HG02938 (cell line): ENCODE measurements around the gene CYB5D1.

Experiments
- ATAC-seq: cut with Tn5 transposase; IDR thresholded peaks from one replicate; pipeline ENCODE4 v1.9.1; 2021; ENCODE audit warnings: mild to moderate bottlenecking, moderate library complexity; ENCODE audit not compliant: unreplicated experiment

Gene CYB5D1

DNA sequence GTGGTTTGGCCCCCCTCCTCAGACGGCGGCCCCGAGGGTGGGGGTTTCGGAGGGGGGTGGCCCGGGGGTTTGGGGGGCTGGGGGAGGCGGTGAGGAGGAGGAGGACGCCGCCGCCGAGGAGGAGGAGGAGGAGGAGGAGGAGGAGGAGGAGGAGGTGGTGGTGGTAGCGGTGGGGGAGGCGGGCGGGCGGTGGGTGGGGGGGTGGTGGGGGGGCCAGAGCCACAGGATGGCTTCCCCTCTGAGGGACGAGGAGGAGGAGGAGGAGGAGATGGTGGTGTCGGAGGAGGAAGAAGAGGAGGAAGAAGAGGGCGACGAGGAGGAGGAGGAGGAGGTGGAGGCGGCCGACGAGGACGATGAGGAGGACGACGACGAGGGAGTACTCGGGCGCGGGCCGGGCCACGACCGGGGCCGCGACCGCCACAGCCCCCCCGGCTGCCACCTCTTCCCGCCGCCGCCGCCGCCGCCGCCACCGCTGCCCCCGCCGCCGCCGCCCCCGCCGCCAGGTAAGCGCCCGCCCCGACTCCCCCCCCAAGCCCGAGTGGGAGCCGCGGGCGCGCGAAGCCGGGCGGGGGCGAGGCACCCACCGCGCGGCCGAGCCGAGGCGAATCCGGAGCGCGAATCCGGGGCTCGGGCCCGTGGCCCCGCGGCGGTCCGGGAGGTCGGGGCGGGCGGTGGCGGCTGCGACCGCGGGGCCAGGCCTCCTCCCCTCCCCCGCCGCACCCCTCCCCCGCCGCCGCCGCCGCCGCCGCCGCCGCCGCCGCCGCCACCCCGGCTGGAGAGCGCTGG is 27.0 kb downstream of the CYB5D1 start:
- no peak for ATAC-seq

DNA sequence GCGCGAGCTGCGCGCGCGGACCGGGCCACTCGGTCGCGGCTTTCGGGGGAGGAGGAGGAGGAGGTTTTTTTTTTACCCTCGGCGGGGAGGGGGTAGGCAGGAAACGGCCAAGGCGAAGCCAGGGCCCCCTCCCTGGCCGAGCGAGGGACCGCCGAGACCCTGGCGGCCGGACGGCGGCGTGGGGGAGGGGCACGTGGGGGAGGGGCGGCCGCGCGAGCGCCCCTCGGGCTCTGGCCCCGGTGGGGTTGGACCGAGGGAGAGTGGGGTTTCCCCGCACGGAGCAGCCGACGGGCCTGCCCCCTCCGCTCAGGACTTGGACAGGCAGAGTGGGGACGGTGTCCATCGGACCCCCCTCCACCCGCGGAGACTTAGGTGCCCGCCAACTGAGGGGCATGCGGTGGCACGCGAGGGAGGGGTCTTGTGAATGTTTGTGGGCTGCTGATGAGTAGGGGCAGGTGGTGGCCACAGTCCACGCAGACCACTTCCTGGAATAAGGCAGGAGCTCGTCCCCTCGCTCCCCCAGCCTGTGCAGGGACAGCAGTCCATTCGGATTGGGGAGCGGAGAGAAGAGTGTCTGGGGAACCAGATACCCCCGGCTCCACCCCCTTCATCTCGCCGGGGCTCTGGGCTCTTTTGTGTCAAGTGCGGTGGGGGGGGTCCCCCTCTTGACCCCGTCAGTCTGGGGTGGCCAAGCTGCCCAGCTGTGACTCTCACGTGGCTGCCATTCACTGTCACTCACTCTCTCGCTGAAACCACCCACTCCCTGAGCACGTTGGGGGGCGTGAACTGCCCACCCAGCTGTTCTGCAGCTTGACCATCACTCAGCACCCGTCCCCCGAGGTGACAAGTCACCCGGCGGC is 27.8 kb downstream of the CYB5D1 start:
- ATAC-seq = no peak

DNA sequence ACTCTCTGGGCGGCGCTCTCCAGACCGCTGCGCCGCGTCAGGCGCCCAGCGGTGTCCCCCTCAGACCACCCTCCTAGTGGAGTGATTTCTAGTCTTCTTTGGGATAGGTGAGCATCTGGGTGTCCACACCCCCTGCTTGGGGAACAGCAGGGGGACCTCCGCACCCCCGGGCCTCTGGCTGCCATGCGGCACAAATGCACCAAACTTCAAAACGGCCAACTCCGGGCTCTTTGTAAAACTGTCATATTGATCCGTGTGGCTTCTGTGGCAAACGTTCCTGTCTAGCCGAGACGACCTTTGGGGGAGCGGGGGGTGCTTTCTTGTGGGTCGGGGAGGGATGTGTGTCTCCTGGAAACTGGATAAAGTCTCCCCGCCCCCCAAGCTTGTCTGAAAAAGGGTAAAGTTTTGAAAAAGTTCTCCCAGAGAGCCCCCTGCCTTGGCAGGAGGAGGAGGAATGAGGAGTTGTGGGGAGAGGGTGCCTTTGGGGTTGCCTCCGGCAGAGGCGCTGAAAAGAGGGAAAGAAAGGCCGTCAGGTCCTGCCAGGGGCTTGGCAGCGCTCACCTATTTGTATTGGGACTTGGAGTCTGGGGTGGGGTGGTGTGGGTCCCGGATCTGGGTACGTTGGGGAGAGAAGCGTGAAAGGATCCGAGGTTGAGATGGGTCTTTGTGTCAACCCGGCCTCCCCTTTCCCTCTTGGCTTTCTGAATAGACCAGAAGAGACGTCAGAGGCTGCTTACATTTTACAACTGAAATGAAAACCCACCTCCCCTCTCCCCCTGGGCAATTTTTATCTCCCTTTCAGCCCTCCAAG is 28.6 kb downstream of the CYB5D1 start:
- ATAC-seq = no peak

DNA sequence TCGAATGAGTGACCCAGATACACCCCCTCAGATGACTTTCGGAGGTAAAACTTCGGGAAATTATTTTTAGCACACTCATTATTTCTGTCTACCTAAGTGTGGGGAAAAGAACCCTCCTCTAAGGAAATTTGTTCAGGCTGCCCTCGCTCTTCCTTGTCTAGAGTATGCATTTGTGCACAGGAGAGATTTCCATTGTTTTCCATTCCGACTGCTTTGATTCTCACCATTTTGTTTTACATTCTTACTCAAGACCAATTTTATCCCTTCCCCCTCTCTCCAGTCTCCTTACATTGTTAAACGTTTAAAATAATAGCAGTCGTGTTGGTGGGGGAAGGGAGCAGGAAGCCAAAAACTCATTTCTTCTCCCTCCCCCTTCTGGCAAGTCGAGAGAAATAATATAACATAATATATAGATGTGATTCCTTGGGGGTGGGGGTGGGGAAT is 29.3 kb downstream of the CYB5D1 start:
- ATAC-seq = no peak

DNA sequence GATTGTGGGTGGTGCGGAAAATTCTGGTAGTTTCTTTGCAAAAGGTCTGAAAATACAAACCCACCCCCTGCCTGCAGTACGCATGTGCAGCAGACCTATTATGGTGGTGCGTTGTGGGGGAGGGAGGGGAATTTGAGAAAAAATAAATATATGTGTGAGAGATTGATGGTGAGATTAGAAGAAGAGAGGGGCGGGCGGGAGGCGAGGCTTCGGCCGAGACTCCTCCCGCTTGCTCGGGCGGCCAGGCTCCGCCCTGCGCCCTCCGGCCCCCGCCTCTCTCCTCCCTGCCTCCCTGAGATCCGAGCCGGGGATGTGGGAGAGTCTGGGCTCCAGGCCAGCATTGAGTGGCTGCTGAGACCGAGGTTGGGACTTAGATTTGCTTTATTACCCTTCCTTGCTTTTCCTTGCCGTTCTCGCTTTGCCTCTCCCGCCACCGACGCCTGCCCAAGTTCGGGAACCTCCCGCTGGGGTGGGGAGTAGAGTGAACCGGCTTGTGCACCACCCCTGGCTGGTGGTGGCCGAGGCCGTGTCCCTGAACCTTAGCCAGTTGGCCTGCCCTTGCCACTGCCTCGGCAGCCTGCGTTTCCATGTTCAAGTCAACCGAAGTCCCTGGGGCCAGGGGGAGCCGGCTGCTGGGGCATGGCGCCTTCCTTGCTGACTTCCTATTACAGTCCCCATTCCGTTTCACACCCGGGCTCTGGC is 29.8 kb downstream of the CYB5D1 start:
- no peak for ATAC-seq

DNA sequence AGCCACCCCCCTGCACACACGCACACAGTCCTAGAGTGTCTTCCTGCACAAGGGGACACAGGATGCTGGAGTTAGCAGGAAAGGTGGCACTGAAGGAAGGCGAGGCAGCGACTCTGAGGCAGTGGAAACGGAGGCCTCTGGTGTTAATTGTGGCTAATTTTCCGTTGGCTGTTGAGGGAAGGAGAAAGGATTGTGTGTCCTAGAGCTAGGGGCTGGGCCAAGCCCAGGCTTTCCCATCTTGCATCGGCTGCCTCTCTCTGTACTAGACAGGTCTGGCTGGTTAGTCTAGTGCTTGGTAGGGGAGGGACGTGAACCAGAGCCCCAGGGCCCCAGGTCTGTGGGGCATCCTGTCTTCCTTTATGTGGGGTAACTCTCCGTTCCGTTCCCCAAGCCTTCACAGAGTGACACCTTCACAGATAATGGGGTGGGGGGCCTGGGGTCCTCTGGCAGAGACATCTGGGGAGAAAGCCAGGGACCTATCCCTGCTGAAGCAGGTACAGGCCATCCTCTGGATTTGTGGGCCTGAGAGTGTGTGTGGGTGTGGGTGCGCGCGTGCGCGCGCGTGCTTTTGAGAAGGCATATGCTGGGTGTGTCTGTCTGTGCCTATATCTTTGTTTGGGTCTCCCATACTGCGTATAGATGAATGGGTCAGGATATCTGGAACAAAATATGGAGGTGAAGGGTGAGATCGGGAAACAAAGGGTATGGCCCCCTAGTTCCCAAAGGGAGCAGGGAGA is 30.5 kb downstream of the CYB5D1 start, which contains the start of gene CHD3:
Gene CHD3, plus strand, starts transcription at position 606 of the 737 bp plus-strand sequence. CDS start 212 bp downstream, outside the sequence.
- ATAC-seq = no peak

DNA sequence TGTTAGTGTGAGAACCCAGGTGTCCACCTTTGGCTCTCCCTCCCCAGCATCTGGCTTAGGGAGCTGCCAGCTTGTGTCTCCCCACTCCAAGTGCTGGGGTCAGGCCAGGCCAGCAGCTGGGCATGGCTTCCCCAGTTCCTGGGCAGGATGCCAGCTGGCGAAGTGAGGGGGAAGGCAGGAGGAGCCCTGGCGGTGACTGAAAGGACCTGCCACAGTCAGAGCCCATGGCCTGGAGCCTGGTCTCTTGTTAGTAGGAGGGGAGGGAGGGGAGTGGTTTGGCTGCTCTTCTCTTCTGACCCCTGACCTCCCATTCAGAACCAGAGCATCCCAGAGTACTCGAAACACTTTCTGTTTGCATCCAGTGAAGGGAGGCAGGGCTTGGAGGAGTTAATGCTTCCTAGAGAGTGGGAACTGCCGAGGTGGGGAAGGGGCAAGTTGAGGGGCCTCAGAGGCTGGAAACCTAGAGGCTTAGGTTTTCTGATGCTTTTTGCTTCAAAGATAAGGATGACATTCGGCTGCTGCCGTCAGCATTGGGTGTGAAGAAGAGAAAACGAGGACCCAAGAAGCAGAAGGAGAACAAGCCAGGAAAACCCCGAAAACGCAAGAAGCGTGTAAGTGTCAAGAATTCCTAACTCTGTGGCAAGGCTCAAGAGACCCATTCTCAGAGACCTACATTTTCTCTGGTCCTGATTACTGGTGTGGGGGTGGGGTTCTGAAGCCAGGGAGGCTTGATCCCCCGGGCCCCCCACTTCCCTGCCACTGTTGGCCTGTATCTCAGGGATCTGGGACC is 31.6 kb downstream of the CYB5D1 start:
- ATAC-seq = no peak

DNA sequence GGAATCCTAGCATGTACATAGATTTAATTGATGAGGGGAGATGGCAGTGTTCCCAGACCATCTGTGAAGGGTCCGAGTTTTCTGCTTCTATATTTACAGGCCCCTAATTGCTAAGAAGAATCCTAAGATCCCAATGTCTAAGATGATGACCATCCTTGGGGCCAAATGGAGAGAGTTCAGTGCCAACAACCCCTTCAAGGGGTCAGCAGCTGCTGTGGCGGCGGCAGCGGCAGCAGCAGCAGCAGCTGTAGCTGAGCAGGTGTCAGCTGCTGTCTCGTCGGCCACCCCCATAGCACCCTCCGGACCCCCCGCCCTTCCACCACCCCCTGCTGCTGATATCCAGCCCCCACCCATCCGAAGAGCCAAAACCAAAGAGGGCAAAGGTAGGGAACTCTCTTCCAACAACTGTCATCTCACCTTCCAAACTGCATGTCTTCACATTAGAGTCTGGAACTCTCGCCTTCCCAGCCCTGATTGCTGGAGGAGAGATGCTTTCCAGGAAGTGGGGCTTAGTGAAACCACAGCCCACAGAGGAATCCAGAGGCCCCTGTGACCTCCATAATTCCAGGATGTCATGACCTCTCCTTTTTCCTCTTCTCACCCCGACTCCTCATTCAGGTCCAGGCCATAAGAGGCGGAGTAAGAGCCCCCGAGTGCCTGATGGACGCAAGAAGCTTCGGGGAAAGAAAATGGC is 35.5 kb downstream of the CYB5D1 start:
- ATAC-seq = no peak

DNA sequence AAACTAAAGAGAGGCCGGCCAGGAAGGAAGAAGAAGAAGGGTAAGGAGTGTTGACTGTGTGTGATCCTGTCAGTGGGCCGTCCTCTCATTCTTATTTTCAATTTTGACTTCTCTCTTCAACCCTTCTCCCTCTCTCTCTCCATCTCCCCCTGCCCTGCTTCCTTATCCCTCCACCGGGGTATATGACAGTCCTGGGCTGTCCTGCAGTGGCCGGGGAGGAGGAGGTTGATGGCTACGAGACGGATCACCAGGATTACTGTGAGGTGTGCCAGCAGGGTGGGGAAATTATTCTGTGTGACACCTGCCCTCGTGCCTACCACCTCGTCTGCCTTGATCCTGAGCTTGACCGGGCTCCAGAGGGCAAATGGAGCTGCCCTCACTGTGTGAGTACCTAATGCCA is 36.4 kb downstream of the CYB5D1 start:
- no peak for ATAC-seq

DNA sequence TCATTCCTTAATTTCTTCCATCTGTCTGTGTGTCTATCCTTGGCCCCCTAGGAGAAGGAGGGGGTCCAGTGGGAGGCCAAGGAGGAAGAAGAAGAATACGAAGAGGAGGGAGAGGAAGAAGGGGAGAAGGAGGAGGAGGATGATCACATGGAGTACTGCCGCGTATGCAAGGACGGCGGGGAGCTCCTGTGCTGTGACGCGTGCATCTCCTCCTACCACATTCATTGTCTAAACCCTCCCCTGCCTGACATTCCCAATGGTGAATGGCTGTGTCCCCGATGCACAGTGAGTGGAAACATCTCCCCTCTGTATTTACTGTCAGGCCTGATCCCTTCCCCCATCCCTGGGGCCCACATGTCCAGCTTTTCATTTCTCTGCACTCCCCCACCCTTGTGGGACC is 37.1 kb downstream of the CYB5D1 start:
- ATAC-seq = no peak

DNA sequence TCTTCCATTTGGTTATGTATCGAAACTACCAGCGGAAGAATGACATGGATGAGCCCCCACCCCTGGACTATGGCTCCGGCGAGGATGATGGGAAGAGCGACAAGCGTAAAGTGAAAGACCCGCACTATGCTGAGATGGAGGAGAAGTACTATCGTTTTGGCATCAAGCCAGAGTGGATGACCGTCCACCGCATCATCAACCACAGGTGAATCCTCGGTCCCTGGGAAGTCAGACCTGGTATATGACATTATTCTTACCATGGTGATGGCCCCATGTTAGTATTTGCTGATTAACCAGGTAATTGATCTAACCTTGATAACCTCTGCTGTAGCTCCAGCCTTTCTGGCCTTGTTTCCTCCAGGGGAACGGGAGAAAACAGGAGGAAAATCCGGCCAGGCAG is 39.3 kb downstream of the CYB5D1 start:
- ATAC-seq = no peak

DNA sequence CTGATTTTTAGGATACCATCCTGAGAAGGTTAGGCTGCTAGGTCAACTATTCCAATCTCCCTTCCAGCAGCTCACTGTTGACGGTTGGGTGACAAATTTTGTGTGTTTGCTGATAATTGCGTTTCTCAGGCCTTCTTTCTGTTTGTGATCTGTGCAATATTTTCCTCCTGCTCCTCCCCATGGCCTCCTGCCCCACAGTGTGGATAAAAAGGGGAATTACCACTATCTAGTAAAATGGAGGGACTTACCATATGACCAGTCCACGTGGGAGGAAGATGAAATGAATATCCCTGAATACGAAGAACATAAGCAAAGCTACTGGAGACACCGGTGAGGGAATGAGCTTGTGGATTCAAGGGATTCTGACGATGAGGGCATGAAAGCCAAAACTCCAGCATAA is 40.0 kb downstream of the CYB5D1 start:
- ATAC-seq = no peak

DNA sequence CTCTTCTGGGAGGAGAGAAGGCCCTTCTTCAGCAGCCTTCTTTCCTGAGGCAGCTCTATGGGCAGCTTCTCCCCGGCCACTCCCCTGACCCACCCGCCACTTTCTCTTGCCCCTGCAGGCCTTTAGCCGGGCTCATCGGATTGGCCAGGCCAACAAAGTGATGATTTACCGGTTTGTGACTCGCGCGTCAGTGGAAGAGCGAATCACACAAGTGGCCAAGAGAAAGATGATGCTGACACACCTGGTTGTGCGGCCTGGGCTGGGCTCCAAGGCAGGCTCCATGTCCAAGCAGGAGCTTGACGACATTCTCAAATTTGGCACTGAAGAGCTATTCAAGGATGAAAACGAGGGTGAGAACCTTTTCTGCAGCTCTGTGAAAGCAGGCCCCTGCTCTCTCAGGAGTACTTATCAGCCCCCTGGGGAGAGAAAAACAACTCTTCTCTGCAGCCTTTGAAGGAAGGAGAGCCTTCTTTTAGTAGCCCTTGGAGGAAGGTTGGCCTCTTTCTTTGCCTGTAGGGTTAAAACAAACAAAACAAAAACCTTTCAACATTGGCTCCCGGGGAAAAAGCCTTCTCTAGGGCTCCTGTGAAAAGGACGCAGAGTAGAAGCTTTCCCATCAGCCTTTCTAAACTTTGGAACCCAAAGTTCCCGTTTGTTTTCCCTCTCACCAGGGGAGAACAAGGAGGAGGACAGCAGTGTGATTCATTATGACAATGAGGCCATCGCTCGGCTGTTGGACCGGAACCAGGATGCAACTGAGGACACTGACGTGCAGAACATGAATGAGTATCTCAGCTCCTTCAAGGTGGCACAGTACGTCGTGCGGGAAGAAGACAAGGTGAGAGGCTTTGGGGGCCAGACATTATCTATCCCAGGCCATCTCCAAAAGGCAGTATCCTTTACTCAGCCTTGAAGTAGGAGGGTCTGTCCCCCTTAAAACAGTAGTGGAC is 45.6 kb downstream of the CYB5D1 start:
- ATAC-seq = no peak

DNA sequence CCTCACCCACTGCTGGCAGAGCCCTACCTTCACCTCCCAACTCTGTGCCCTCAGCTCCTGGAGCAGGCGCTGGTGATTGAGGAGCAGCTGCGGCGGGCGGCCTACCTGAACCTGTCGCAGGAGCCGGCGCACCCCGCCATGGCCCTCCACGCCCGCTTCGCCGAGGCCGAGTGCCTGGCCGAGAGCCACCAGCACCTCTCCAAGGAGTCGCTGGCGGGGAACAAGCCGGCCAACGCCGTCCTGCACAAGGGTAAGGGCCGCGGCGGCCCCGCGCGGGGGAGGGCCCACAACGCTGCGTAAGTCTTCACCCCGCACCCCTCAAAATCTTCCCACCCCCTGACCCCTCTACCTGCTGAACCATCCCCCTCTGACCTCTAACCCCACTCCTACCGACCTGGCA is 51.3 kb downstream of the CYB5D1 start:
- no peak for ATAC-seq

DNA sequence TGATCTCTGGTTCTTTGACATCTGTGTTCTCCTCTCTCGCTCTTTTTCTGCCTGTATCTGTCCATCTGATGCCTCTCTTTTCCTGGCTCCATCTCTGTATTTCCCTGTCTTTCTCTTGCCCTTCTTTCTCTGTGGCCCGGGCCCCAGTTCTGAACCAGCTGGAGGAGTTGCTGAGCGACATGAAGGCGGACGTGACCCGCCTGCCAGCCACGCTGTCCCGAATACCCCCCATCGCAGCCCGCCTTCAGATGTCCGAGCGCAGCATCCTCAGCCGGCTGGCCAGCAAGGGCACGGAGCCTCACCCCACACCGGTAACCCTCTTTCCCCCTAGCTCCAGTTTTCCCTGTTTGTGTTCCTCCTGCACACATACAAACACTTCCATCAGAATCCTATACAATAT is 52.5 kb downstream of the CYB5D1 start:
- ATAC-seq = no peak

DNA sequence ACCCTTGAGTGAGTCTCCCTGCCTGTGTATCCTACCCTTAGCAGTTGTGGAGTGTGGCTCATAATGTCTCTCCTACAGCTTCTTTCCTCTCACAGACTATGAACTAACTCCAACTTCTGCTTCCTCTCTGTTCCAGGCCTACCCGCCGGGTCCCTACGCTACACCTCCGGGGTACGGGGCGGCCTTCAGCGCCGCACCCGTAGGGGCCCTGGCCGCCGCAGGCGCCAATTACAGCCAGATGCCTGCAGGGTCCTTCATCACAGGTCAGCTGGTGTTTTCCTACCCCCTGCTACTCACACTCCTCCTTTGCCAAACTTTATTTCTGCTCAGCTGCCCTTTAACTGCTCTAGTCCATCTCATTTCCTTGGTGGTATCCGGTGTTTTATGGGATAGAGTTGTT is 52.9 kb downstream of the CYB5D1 start:
- ATAC-seq = no peak

DNA sequence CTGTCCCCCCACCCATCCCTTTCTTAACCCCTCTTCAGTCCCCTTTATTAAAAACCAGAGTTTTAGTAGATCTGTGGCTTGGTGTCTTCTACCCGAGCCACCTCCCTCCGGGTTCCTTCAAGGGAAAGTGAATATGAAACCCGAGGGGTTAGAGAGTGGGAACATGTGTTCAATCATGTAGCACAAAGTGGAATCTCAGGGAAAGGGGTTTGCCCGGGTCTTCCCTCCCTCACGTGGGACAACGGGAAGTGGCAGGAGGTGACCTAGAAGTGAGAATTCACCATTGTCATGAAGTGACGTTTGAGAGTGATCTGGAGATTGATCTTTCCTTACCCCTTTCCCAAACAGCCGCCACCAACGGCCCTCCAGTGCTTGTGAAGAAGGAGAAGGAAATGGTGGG is 53.3 kb downstream of the CYB5D1 start:
- ATAC-seq = no peak
